ENCODE results near the gene NSMCE4A. TPM values are rescaled to one million over a fixed set of nuclear protein-coding genes. Genes with fewer than 3 reads are reported as not detected.
A peak's percentile ranks its signal among the peaks of the same experiment; 100 is the strongest.
"Not testable (repeated sequence)": the region's sequence is repeated elsewhere in the genome, so short reads cannot be mapped to it uniquely, and the experiment has no call there.

Gene NSMCE4A
- total RNA-seq, 1 donor from 2014 or later = 83.1 TPM

GRCh38 chr10:121947343-121948330 is 27.4 kb downstream of the NSMCE4A start:
- Mint-ChIP-seq H3K9me3 (no peaks in the 10 kb centered on the region), H3K4me1 (ENCODE audit: low read depth) (no peaks in the 10 kb centered on the region), H3K36me3 (ENCODE audit: low read depth) (no peaks in the 10 kb centered on the region), H3K4me3 (ENCODE audit: low read depth) (no peak overlapping the region), H3K27ac (no peak overlapping the region), H3K27me3 (ENCODE audit: low read depth) (no peaks in the 10 kb centered on the region)
- DNase-seq (ENCODE audit: low spot score) = no peak
- intact Hi-C loops (cut with micrococcal nuclease) = no loop called here

GRCh38 chr10:121942749-121943416 is 32.1 kb downstream of the NSMCE4A start:
- H3K27ac Mint-ChIP-seq = no peak overlapping the region
- H3K4me3 Mint-ChIP-seq (ENCODE audit: low read depth) = no peak overlapping the region
- no peaks in the 10 kb centered on the region for H3K36me3 Mint-ChIP-seq (ENCODE audit: low read depth)
- H3K27me3 Mint-ChIP-seq (ENCODE audit: low read depth) = peaks cover 6% of the 10 kb centered on the region
- no peak for DNase-seq (ENCODE audit: low spot score)
- H3K9me3 Mint-ChIP-seq = no peaks in the 10 kb centered on the region
- H3K4me1 Mint-ChIP-seq (ENCODE audit: low read depth) = no peaks in the 10 kb centered on the region
- intact Hi-C loops (cut with micrococcal nuclease) = no loop called here

- no peak overlapping the region for H3K4me3 Mint-ChIP-seq (ENCODE audit: low read depth)
- H3K27me3 Mint-ChIP-seq (ENCODE audit: low read depth) = peaks cover 11% of the 10 kb centered on the region
- no peak for DNase-seq (ENCODE audit: low spot score)
- intact Hi-C loops (cut with micrococcal nuclease) = no loop called here
- H3K36me3 Mint-ChIP-seq (ENCODE audit: low read depth) = no peaks in the 10 kb centered on the region
- H3K4me1 Mint-ChIP-seq (ENCODE audit: low read depth) = no peaks in the 10 kb centered on the region
- no peak overlapping the region for H3K27ac Mint-ChIP-seq
- H3K9me3 Mint-ChIP-seq = no peaks in the 10 kb centered on the region
Measured at GRCh38 chr10:121941532-121941931, 33.5 kb downstream of the NSMCE4A start.

GRCh38 chr10:121936295-121936694 is 38.7 kb downstream of the NSMCE4A start:
- no peak overlapping the region for H3K27ac Mint-ChIP-seq
- DNase-seq (ENCODE audit: low spot score) = no peak
- H3K4me1 Mint-ChIP-seq (ENCODE audit: low read depth) = no peaks in the 10 kb centered on the region
- H3K4me3 Mint-ChIP-seq (ENCODE audit: low read depth) = no peak overlapping the region
- intact Hi-C loops (cut with micrococcal nuclease) = no loop called here
- H3K27me3 Mint-ChIP-seq (ENCODE audit: low read depth) = peaks cover 11% of the 10 kb centered on the region
- no peaks in the 10 kb centered on the region for H3K36me3 Mint-ChIP-seq (ENCODE audit: low read depth)
- no peaks in the 10 kb centered on the region for H3K9me3 Mint-ChIP-seq

- no peaks in the 10 kb centered on the region for H3K9me3 Mint-ChIP-seq
- H3K27ac Mint-ChIP-seq = no peak overlapping the region
- no peaks in the 10 kb centered on the region for H3K36me3 Mint-ChIP-seq (ENCODE audit: low read depth)
- no peak overlapping the region for H3K4me3 Mint-ChIP-seq (ENCODE audit: low read depth)
- H3K27me3 Mint-ChIP-seq (ENCODE audit: low read depth) = peaks cover 11% of the 10 kb centered on the region
- intact Hi-C loops (cut with micrococcal nuclease) = no loop called here
- no peak for DNase-seq (ENCODE audit: low spot score)
- no peaks in the 10 kb centered on the region for H3K4me1 Mint-ChIP-seq (ENCODE audit: low read depth)
Measured at GRCh38 chr10:121935702-121936101, 39.3 kb downstream of the NSMCE4A start.

DNA sequence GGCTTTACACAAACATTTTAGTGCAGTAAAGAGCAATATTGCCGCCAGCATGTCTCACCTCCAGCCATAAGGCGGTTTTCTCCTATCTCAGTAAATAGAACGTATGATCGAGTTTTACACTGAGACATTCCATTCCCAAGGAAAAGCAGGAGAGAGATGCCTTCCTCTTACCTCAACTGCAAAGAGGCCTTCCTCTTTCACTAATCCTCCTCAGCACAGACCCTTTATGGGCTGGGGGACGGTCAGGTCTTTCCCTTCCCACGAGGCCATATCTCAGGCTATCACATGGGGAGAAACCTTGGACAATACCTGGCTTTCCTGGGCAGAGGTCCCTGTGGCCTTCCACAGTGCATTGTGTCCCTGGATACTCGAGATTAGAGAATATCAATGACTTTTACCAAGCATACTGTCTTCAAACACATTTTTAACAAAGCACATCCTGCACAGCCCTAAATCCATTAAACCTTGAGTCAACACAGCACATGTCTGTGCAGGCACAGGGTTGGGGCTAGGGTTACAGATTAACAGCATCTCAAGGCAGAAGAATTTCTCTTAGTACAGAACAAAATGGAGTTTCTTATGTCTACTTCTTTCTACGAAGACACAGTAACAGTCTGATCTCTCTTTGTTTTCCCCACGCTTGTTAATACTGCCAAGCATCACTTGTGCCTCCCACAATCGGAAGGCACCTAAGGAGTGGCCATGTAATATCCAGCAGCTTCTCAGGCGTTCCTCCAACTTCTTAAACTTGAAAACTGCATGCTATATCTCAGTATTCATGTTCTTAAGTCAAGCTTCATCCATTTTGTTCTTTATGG is 44.5 kb downstream of the NSMCE4A start:
- Mint-ChIP-seq H3K4me1 (ENCODE audit: low read depth) (peaks cover 15% of the 10 kb centered on the region), H3K4me3 (ENCODE audit: low read depth) (peak overlapping the region; percentile 64)
- H3K9me3 Mint-ChIP-seq; H3K27ac Mint-ChIP-seq; DNase-seq (ENCODE audit: low spot score); H3K27me3 Mint-ChIP-seq (ENCODE audit: low read depth); intact Hi-C loops (cut with micrococcal nuclease); H3K36me3 Mint-ChIP-seq (ENCODE audit: low read depth): not testable (repeated sequence)

DNA sequence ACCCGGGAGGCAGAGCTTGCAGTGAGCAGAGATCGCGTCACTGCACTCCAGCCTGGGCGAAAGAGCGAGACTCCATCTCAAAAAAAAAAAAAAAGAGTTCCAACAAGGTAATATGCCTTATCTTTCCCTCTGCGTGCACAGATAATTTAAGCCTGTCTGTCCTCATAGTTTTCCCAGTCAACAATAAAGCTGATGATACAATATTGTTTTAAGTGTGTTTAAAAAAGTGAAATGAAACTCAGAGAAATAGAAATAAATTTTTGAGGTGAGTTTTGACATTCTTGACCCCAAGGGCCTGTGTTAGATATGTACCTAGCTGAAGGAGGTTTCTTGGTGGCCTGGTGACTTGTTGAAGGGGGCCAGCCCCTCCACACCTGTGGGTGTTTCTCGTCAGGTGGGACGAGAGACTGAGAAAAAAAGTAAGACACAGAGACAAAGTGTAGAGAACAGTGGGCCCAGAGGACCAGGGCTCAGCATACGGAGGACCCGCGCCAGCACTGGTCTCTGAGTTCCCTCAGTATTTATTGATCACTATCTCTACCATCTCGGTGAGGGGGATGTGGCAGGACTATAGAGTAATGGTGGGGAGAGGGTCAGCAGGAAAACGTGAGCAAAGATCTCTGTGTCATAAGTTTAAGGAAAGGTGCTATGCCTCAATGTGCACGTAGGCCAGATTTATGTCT is 45.3 kb downstream of the NSMCE4A start:
- intact Hi-C loops (cut with micrococcal nuclease) = loop anchor here (2.0 to 10.0 kb wide), 2 partner anchors 445 to 1079 kb away; partner anchors contain the start of genes PLEKHA1 and WDR11
- Mint-ChIP-seq H3K4me3 (ENCODE audit: low read depth) (peak overlapping the region; percentile 64), H3K4me1 (ENCODE audit: low read depth) (peaks cover 18% of the 10 kb centered on the region), H3K27ac (peak overlapping the region; percentile 28), H3K36me3 (ENCODE audit: low read depth) (peaks cover 13% of the 10 kb centered on the region)
- DNase-seq (ENCODE audit: low spot score); H3K9me3 Mint-ChIP-seq; H3K27me3 Mint-ChIP-seq (ENCODE audit: low read depth): not testable (repeated sequence)

GRCh38 chr10:121928528-121928884 is 46.5 kb downstream of the NSMCE4A start:
- H3K27ac Mint-ChIP-seq = peak overlapping the region; percentile 76
- H3K27me3 Mint-ChIP-seq (ENCODE audit: low read depth) = no peaks in the 10 kb centered on the region
- H3K9me3 Mint-ChIP-seq = no peaks in the 10 kb centered on the region
- DNase-seq (ENCODE audit: low spot score) = peak; percentile 11
- H3K4me1 Mint-ChIP-seq (ENCODE audit: low read depth) = peaks cover 18% of the 10 kb centered on the region
- intact Hi-C loops (cut with micrococcal nuclease) = loop anchor here (1.0 to 10.0 kb wide), 3 partner anchors 46 to 1078 kb away; partner anchors contain the start of genes PLEKHA1 and WDR11
- H3K4me3 Mint-ChIP-seq (ENCODE audit: low read depth) = peak overlapping the region; percentile 94
- H3K36me3 Mint-ChIP-seq (ENCODE audit: low read depth) = peaks cover 13% of the 10 kb centered on the region

DNA sequence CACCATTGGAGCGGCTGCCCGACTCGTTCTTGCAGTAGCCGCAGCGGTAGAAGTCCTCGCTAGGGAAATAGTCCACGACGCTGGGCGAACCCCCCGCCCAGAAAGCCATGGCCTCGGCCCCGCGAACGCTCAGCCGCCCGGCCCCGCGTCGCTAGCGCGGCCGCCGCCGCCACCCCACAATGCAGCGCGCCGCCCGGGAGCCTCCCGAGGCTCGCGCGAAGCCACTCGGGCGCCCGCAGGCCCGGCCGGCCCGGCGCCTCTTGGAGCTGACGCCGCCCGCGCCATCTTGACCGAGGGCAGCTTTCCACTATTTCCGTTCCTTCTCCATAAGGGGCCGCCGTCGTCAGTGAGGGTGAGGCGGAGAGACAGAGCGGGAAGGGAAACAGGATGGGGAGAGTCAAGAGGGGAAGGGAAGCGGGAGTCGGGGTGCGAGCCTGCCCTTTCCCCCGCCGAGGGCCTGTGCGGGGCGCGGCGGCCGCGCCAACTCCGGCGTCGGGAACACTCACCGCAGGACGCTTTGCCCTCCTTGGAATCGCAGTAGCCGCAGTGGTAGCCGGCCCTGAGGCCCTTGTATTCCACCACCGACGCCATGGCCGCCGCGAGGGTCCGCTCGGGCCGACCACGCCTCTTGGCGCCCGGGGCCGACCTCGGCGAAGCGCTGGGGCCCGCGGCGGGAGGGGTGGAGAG is 47.0 kb downstream of the NSMCE4A start, which contains the start of gene ATE1:
Gene ATE1, minus strand, starts transcription at position 191 of the 687 bp plus-strand sequence. Its CDS starts 82 bp downstream, at position 109.
- Mint-ChIP-seq H3K27me3 (ENCODE audit: low read depth) (no peaks in the 10 kb centered on the region), H3K36me3 (ENCODE audit: low read depth) (peaks cover 15% of the 10 kb centered on the region), H3K9me3 (no peaks in the 10 kb centered on the region), H3K27ac (peak within 1 kb of the TSS; percentile 98), H3K4me3 (ENCODE audit: low read depth) (peak within 1 kb of the TSS; percentile 94), H3K4me1 (ENCODE audit: low read depth) (peaks cover 18% of the 10 kb centered on the region)
- DNase-seq (ENCODE audit: low spot score) = peak; percentile 77
- intact Hi-C loops (cut with micrococcal nuclease) = loop anchor here (1.0 to 10.0 kb wide), 3 partner anchors 46 to 1077 kb away; partner anchors contain the start of genes PLEKHA1 and WDR11

GRCh38 chr10:121927318-121927840 is 47.6 kb downstream of the NSMCE4A start:
- peaks cover 21% of the 10 kb centered on the region for H3K36me3 Mint-ChIP-seq (ENCODE audit: low read depth)
- DNase-seq (ENCODE audit: low spot score) = no peak
- H3K4me1 Mint-ChIP-seq (ENCODE audit: low read depth) = peaks cover 18% of the 10 kb centered on the region
- no peaks in the 10 kb centered on the region for H3K27me3 Mint-ChIP-seq (ENCODE audit: low read depth)
- H3K27ac Mint-ChIP-seq = peak overlapping the region; percentile 91
- H3K9me3 Mint-ChIP-seq = no peaks in the 10 kb centered on the region
- intact Hi-C loops (cut with micrococcal nuclease) = loop anchor here (10.0 kb wide), 1 partner anchor 447 kb away; the partner anchor contains the start of gene PLEKHA1
- peak overlapping the region; percentile 94 for H3K4me3 Mint-ChIP-seq (ENCODE audit: low read depth)

- Mint-ChIP-seq H3K4me1 (ENCODE audit: low read depth) (peaks cover 18% of the 10 kb centered on the region), H3K36me3 (ENCODE audit: low read depth) (peaks cover 24% of the 10 kb centered on the region), H3K4me3 (ENCODE audit: low read depth) (peak overlapping the region; percentile 94), H3K9me3 (no peaks in the 10 kb centered on the region), H3K27ac (peak overlapping the region; percentile 91), H3K27me3 (ENCODE audit: low read depth) (no peaks in the 10 kb centered on the region)
- no peak for DNase-seq (ENCODE audit: low spot score)
- intact Hi-C loops (cut with micrococcal nuclease) = loop anchor here (10.0 kb wide), 1 partner anchor 448 kb away; the partner anchor contains the start of gene PLEKHA1
Measured at GRCh38 chr10:121926671-121927317, 48.2 kb downstream of the NSMCE4A start.

Data from activated T-helper 2 cell treated with anti-CD3 and anti-CD28 coated beads, Interferon-gamma antibody, Interleukin-2, Interleukin-4, amounts not matched to agents 10 μg/mL and 5 μg/mL and 100 μg/mL, durations not matched to agents 14 hours and 24 hours and 36 hours (primary cell).